GM11168 (cell line): ENCODE data around the gene TRIM22.
"Not testable (repeated sequence)": the region's sequence is repeated elsewhere in the genome, so short reads cannot be mapped to it uniquely, and the experiment has no call there.

Source experiments
- in situ Hi-C: fragments of 300-500 bp; cut with MboI; formaldehyde crosslinking; loops from one replicate; pipeline ENCODE4 v1.12.0; 2022; ENCODE audit warnings: low sequenced_read_pairs; ENCODE audit not compliant: unreplicated experiment

The TRIM22 gene

GRCh38 chr11:5690736-5691135 is 1.1 kb downstream of the TRIM22 start:
- in situ Hi-C loops, result no loop called here

GRCh38 chr11:5691238-5691963 is 1.8 kb downstream of the TRIM22 start:
- in situ Hi-C loops, result not testable (repeated sequence)

- in situ Hi-C loops, result no loop called here
Measured at GRCh38 chr11:5691964-5692361, 2.4 kb downstream of the TRIM22 start.

GRCh38 chr11:5694642-5695041 is 5.1 kb downstream of the TRIM22 start:
- in situ Hi-C loops, result no loop called here

- in situ Hi-C loops, result no loop called here
Measured at GRCh38 chr11:5695580-5695979, 6.0 kb downstream of the TRIM22 start.

GRCh38 chr11:5696210-5696609 is 6.6 kb downstream of the TRIM22 start:
- in situ Hi-C loops, result no loop called here

- in situ Hi-C loops, result no loop called here
Measured at GRCh38 chr11:5698281-5698680, 8.7 kb downstream of the TRIM22 start.

- in situ Hi-C loops, result no loop called here
Measured at GRCh38 chr11:5700421-5701054, 10.9 kb downstream of the TRIM22 start.

- in situ Hi-C loops, result no loop called here
Measured at GRCh38 chr11:5701055-5701577, 11.5 kb downstream of the TRIM22 start.

GRCh38 chr11:5703741-5704536 is 14.3 kb downstream of the TRIM22 start:
- in situ Hi-C loops, result no loop called here

- in situ Hi-C loops, result no loop called here
Measured at GRCh38 chr11:5705688-5706087, 16.1 kb downstream of the TRIM22 start.

- in situ Hi-C loops, result no loop called here
Measured at GRCh38 chr11:5712507-5712906, 22.9 kb downstream of the TRIM22 start.

- in situ Hi-C loops, result no loop called here
Measured at GRCh38 chr11:5713695-5714094, 24.1 kb downstream of the TRIM22 start.

GRCh38 chr11:5716518-5716917 is 26.9 kb downstream of the TRIM22 start:
- in situ Hi-C loops, result not testable (repeated sequence)

- in situ Hi-C loops, result no loop called here
Measured at GRCh38 chr11:5719703-5720495, 30.3 kb downstream of the TRIM22 start.

GRCh38 chr11:5722622-5723021 is 33.0 kb downstream of the TRIM22 start:
- in situ Hi-C loops, result no loop called here

GRCh38 chr11:5726351-5726750 is 36.8 kb downstream of the TRIM22 start:
- in situ Hi-C loops, result no loop called here

GRCh38 chr11:5727691-5728090 is 38.1 kb downstream of the TRIM22 start:
- in situ Hi-C loops, result no loop called here

- in situ Hi-C loops, result no loop called here
Measured at GRCh38 chr11:5736396-5736795, 46.8 kb downstream of the TRIM22 start, which contains the start of gene OR56B1. OR56B1 (plus strand) TSS chr11:5736448; CDS start chr11:5736517, 69 bp downstream.

GRCh38 chr11:5737091-5737490 is 47.5 kb downstream of the TRIM22 start:
- in situ Hi-C loops, result no loop called here
